Choroid plexus epithelial cell (primary cell): ENCODE measurements around the gene DPH3.

Source experiments
- DNase-seq: peaks from one replicate; pipeline ENCODE4 v3.0.0-alpha.2; 2010; ENCODE audit warnings: low read depth
- H3K4me3 ChIP-seq: 2 replicates; pipeline ENCODE4 v1.5.1; 2011; ENCODE audit warnings: low read depth, mild to moderate bottlenecking, control low read depth, low read length, moderate library complexity
- TF ChIP-seq, protein P1 (sequence below): conservative IDR thresholded peaks from 2 replicates; pipeline ENCODE4 v1.5.1; 2011; ENCODE audit warnings: low read depth, mild to moderate bottlenecking, control low read depth, inconsistent platforms, low read length, moderate library complexity

DPH3 gene

GRCh38 chr3:16305111-16305541 is 40.4 kb upstream of the DPH3 start:
- no peak for DNase-seq
- TF ChIP-seq, protein P1, sequence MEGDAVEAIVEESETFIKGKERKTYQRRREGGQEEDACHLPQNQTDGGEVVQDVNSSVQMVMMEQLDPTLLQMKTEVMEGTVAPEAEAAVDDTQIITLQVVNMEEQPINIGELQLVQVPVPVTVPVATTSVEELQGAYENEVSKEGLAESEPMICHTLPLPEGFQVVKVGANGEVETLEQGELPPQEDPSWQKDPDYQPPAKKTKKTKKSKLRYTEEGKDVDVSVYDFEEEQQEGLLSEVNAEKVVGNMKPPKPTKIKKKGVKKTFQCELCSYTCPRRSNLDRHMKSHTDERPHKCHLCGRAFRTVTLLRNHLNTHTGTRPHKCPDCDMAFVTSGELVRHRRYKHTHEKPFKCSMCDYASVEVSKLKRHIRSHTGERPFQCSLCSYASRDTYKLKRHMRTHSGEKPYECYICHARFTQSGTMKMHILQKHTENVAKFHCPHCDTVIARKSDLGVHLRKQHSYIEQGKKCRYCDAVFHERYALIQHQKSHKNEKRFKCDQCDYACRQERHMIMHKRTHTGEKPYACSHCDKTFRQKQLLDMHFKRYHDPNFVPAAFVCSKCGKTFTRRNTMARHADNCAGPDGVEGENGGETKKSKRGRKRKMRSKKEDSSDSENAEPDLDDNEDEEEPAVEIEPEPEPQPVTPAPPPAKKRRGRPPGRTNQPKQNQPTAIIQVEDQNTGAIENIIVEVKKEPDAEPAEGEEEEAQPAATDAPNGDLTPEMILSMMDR = no peak
- no peak overlapping the region for H3K4me3 ChIP-seq

GRCh38 chr3:16304061-16305010 is 39.6 kb upstream of the DPH3 start:
- DNase-seq = no peak
- H3K4me3 ChIP-seq = no peak overlapping the region
- TF ChIP-seq, protein P1 = no peak

DNA sequence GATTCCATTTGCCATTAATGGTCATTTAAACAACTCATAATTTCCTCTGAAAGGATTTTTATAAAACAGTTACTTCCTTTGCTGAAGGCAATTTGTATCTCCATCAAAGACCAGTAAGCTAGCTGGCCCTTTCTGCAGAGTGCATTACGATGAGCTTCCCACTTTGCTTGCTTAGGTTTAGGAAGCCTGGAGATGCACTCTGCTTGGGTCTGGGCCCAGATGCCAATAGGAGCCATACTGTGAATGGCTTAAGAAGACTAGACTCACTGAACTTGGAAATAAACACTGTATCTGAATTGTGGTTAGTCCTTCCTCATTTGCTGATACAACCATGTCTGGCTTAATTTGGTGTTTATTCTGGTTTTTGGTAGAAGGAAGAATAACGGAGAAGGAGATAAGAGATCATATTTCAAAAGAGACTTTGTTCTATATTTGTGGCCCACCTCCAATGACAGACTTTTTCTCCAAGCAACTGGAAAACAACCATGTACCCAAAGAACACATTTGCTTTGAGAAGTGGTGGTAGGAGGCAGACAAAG is 38.4 kb upstream of the DPH3 start:
- no peak for DNase-seq
- TF ChIP-seq, protein P1 = no peak
- no peak overlapping the region for H3K4me3 ChIP-seq

DNA sequence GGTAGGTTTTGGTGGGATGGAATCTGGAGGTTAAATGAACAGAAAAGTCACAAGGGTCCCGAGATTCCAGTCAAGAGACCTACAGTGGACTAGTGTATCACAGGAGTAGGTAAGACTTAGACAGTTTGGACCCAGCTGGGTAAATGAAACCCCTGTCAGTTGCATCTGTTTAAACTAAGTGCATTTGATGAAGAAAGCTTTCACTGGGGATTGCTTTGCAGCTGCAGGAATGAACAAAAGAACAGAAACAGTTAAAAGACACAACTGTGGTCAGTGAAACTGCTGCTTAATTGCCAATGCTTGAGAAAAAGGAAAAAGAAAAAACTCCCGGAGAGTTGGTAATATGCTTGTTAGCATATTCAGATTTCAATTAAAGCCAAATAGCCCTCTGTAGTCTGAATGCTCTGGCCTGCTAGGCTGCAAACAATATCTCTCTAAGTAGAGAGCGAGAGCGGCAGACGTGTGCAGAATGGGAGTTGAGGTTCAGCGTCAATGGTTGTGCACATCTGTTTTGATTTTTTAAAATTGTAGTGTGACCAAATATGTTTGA is 37.4 kb upstream of the DPH3 start:
- TF ChIP-seq, protein P1 = no peak
- DNase-seq = no peak
- no peak overlapping the region for H3K4me3 ChIP-seq

- no peak for DNase-seq
- TF ChIP-seq, protein P1 = no peak
- no peak overlapping the region for H3K4me3 ChIP-seq
These were observed 36.8 kb upstream of the DPH3 start for GRCh38 chr3:16301507-16301906.

- no peak overlapping the region for H3K4me3 ChIP-seq
- DNase-seq = no peak
- TF ChIP-seq, protein P1 = no peak
These were observed 36.2 kb upstream of the DPH3 start for GRCh38 chr3:16300881-16301359.
